ENCODE results near the gene HTR4.
"Not testable (repeated sequence)": the region's sequence is repeated elsewhere in the genome, so short reads cannot be mapped to it uniquely, and the experiment has no call there.

Gene HTR4

DNA sequence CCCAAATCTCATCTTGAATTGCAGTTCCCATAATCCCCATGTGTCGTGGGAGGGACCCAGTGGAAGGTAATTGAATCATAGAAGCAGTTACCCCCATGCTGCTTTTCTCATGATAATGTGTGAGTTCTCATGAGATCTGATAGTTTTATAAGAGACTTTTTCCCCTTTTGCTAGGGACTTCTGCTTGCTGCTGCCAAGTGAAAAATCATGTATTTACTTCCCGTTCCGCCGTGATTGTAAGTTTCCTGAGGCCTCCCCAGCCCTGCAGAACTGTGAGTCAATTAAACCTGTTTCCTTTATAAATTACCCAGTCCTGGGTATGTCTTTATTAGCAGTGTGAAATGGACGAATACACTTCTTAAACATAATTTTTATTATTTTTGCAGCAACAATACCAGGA lies 185.6 kb downstream of the HTR4 start:
- DNase-seq, result not testable (repeated sequence)

DNA sequence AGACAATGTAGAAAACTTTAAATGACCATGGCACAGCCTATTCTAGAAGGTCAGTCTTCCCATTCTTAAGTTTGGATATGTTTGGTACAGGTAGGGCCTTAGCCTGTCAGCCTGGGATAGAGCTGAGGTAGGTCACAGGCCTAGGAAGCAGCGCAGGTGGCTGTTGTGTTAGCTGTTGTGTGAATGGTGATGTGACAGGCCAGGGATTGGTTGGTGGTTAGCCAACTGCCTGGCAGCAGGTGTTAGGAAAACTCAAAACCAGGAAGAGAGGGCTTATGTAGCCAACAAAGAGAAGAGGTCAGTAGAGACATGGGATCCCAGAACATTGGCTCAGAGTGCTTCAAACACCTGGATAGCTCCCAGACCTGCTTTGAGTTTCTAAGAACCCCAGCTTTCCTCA lies 186.4 kb downstream of the HTR4 start:
- DNase-seq, result no peak

DNA sequence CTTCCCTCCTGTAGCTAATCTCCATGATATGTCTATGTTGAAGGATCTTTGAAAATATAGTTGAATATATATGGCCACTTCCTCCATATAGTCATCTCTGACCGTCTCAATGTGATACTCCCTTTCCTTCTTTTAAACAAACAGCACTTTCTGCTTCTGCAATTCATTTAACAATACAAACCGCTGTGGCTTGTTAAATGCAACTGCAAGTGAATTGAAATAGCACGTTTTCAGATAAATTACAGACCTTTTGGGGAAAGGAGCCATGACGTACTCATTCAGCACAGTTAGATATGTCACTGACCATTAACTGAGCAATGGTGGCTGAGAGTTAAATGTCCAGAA lies 188.1 kb downstream of the HTR4 start:
- DNase-seq, result no peak

DNA sequence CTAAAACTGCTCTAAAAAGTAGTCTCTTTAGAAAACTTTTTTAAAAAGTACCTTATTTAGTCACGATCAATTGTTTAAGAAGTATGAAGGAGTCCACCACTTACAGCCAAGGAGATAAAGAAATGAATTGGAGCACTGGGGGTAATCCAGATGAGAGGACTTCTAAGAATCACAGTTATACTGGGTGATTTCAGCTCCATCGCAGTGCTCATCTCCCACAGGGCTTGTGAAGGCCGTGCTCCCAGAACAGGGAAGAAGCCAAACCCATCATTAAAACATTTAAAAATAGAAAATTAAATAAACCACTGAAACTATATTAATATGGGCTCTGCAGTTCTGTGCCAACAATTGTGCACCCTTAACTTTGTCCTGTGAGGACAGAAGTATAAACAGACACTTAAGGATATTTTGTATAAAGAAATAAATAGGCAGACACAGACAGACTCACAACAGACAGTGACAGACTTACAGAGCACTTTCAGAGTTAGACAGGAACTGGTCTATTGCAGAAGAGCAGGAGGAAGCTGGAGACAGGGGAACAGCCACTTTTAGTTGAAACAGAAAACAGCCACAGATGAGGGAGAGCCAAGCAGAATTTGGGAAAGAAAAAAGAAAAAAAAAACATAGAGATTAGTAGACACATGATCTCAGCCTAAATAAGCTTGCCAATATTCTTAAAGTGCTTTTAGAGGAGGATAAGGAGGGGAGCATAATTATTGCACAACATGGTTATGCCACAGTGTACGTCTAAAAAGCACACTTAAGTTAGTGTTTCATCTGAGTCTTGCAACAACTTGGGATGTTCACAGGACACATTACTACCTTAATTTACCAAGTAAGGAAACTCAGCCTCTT lies 188.7 kb downstream of the HTR4 start:
- DNase-seq, result no peak

DNA sequence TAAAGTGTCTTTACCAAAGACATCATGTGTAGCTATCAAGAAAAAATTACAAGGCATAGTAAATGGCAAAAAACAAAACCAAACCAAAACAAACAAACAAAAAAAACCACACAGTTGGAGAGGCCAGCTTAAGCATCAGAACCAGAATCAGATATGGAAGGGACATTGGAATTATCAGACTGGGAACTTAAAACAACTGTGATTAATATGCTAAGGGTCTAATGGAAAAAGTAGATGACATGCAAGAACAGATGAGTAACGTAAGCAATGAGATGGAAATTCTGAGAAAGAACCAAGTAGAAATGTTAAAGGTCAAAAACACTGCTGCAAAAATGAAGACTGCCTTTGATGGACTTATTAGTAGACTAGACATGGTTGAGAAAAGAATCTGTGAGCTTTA lies 194.7 kb downstream of the HTR4 start:
- DNase-seq, result no peak

DNA sequence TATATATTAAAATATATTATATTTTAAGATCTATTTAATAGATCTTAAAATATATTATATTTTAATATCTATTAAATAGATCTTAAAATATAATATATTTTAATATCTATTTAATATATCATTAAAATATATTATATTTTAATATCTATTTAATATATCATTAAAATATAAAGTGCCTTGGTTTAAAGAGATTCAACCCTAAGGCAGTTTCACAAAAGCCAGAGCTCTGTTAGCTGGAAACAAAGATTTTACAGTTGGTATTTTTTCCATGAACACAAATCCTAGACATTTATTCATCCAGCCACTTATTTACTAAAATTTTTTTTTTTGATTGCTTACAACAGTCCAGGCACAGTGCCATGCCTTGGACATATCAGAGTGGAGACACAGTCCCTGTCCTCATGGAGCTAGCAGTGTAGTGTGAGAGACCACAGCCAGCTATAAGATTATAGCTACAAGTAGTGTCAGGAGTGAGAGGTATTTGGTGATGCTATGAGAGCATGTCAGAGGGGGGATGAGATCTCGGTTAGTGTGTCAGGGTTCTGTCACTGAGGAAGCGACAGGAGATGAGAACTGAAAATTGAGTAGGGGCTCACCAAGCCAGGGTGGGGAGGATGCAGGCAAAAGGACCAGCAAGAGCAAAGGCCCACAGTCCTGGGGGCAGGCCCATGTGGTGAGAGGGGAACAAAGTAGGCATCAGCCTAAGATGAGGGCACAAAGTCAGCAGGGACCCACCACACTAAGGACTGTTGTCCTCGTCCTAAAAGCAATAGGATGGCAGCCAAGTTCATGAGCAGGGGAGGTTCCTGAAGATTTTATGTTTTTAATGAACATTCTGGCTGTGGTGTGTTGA lies 196.1 kb downstream of the HTR4 start:
- DNase-seq, result no peak

DNA sequence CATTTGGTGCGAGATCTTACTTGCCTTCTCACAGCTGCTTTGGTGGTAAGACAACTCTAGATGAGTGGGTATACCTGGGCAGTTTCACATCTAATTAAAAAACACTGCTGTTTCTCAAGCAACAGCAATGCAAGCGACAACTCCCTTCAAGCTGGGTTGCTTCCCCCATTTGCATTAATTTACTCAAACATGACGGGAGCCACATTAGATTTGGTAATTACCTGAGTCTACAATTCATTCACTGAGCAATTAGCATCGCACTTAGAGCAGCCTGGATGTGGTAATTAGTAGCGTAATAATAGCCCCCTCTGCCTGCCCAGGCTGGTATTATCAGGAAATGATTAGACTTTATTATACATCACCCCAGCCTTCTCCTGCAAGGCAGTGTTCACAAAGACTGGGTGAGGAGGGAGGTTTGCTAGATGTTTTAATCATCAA lies 197.1 kb downstream of the HTR4 start:
- DNase-seq, result no peak

DNA sequence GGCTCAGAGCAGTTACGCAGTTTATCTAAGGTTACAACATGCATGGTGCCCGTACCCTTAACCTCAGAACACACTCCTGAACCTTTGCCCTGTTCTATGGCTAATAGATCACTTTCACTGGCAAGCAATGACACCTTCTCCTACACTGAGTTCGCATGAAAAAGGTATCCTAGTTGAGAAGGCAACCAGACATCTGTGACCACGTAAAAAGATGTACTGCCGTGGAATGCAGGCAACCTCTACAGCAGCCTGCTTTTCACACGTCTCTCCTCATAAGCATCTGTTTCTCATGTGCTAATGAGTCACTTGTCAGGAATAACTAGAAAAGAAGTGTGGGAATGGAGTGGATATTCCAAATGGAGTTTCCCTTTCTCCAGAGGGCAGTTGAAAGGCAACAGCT lies 199.1 kb downstream of the HTR4 start:
- DNase-seq, result no peak

DNA sequence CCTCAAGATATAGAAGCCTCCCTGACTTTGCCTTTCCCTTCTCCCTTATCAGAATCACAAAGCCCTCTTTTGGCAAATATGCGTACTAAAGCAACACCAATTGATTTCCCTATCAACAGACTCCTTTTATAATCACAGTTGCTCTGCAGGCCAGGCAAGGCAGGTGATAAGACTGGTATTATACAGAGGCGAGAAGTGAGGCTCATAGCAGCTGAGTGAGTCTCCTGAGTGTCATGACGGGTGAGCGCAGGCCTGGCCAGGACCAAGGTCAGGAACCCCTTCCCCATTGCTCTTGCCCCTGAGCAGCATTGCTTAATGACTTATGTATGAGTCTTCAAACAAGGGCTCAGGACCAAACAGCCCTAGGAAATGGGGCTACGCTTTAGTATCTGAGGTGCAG lies 199.8 kb downstream of the HTR4 start:
- DNase-seq, result no peak

DNA sequence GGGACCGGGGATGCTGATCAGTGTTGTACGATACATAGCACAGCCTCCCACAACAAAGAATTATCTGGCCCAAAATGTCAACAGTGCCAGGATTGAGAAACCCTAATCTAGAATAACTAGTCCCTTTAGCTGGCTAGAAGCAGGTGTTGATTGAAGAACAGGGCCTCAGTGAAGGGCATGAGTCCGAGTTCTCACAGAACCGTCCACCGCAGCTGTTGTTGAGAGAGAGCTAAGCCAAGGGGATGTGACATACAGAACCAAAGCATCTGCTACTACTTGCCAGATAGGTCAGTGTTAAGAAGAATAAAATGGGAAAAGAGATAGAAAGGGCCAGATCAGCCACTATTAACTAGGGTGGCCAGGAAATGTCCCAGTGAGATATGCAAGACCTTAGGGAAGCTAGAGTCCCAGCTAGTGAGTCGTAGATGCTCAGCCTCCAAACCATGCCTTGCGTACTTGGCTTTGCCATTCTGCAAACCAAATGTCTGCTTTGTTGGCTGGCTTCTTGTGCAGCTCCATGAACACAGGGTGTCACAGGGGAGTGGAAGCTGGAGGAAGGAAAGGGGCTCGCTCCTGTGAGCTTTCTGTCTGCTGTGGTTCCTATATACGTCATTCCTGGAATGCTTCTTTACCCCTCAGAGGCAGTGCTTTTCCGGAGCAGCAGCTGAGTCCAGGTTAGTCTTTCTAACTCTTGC lies 201.7 kb downstream of the HTR4 start:
- no peak for DNase-seq

DNA sequence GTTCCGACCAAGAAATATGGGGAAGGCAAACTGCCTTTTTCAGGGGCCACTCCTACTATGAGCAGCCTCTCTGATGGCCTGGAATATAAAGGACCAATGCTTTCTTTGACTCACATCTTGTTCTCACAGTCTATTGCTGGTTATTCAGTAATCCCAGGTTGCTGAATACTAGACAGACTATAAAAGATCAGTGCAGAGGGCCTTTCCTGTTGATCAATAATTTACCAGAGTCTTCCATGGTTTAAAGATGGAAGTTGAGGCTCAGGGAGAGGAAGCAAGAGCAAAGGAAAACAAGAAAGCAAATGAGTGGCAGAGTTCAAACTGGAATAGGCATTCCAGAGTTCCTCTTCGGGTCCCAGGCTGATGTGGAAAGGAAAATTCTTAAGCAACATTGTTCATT lies 207.7 kb downstream of the HTR4 start:
- DNase-seq, result no peak

DNA sequence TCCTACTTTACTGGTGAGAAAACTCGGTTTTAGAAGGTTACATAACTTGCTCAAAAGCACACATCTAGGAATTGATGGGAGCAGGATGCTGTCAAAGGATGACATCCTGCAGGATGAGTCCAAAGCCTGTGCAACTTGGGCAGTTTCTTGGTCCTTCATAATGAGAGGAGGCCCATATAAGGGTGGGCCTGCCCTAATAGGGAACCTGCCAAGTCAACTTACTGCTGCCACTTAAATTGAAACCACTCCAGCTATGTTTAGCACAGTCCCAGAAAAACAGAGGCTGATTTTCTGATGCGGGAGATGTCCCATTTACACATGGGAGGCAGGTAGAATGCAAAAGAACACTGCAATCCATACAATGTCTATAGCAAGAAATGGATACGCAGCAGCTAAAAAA lies 208.7 kb downstream of the HTR4 start:
- DNase-seq, result no peak

DNA sequence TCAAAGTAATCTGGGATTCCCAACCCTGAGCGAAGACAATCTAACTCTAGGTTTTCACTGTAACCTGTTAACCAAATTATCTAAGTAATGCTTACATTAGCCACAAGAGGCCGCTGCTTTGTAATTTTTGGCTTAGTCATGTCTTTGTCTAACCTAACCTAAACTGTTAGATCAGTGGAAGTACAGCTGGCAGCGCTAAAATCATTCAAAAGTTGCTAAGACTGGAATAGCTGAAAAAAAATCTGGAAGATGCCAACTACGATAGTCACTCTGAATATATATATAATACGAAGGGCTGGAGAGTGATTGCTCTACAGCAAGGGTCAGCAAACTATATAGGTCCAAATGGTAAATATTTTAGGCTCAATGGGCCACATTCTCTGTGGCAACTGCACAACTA lies 210.3 kb downstream of the HTR4 start:
- peak; percentile 83 for DNase-seq

DNA sequence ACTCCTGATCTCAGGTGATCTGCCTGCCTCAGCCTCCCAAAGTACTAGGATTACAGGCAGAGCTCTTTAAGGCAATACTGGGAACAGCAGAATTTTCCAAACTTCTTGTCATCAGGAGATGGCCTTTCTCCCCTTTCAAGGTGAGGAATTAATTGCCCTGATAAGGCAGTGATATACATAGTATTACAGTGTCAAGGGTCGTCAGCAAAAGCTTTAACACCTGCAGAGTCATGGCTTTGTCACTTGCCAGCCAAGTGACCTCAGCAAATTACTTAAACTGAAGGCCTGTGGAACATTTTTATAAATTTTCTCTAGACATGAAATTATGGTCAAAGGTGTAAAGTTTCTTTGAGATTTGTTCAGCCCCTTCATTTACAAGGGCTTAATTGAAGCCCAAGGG lies 211.1 kb downstream of the HTR4 start:
- no peak for DNase-seq

DNA sequence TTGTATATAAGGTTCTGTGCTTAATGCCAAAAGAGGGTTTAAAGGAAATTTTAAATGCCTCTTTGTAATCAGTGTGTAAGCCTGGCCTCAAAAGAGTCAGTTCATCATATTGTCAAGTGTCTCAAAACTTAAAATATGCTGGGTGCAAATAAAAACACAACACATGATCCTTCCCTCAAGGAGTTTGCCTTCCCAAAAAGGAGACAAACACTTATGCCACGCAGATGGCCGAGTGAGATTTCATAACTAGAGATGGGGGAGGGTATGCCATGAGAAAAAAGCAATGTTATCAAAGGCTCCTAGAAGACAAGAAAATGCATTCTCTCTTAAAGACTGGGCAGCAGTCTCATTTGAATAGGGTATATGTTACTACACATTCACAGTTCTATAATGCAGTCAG lies 215.4 kb downstream of the HTR4 start:
- no peak for DNase-seq

DNA sequence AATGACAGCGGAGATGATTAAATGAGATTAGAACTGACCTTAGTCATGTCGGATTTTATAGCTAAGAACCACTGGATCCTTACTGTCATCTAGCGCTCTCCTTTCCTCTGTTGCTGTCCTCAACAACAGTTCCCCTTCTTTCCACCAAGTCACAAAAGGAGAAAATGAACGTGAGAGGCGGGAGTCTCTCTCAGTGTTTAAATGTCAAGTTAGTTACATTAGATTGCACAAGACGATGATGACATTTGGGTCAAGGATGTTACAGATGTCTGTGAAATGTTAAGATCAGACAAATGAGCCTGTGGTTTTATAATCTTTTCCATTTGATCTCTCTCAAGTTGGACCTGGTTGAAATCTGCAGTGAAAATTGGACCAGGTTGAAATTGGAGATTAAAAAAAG lies 217.1 kb downstream of the HTR4 start:
- no peak for DNase-seq

DNA sequence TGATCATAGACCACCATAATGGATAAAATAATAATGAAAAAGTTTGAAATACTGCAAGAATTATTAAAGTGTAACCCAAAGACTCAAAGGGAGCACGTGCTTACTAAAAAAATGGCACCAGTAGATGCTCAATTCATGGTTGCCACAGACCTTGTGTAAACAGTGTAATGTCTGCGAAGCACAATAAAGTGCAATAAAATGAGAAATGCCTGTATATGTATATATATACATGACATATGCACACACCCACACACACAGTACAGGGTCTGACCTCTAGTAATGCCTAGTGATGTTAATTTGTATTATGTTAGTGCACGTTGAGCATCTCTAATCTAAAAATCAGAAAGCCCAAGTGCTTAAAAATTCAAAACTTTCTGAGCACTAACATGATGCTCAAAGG lies 218.3 kb downstream of the HTR4 start:
- DNase-seq, result no peak

DNA sequence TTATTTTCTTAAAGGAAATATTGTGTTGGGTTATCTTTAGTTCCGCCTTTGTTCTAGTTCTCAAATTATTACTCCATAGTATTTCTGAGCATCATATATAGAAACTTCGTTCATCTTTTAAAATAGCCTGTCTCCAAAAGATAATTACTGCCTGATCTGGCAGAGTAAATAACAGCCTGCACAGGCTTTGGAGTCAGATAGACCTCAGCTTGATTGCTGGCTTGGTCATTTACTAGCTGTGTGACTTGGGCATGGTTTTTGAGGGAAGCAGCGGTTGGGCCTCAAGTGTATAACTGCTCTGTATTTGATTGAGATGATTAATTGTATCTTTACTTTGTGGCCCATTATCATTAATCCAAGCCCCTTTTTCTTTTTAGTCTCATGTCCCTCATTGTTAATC lies 220.5 kb downstream of the HTR4 start:
- DNase-seq, result no peak
